Stimulated activated naive CD4-positive, alpha-beta T cell (primary cell): Measurements from ENCODE around the gene AWAT2.

ENCODE experiments used
- DNase-seq, 6 experiments: peaks; one replicate each; lab custom pipeline; 2025; lab: John Stamatoyannopoulos, UW

The AWAT2 gene

GRCh38 chrX:69996113-69996468 lies 53.6 kb downstream of the AWAT2 start:
- no peak for DNase-seq

- no peak for DNase-seq
Measured at GRCh38 chrX:69995362-69996112, 54.2 kb downstream of the AWAT2 start.

GRCh38 chrX:69993494-69993893 lies 56.2 kb downstream of the AWAT2 start:
- no peak for DNase-seq

- DNase-seq: no peak
Measured at GRCh38 chrX:69991685-69992084, 58.1 kb downstream of the AWAT2 start.
